GM21381 (cell line): ENCODE measurements around the gene TMEM150B.
"Not testable (repeated sequence)": the region's sequence is repeated elsewhere in the genome, so short reads cannot be mapped to it uniquely, and the experiment has no call there.

Experiments used
- ATAC-seq: cut with Tn5 transposase; IDR thresholded peaks from one replicate; pipeline ENCODE4 v1.9.1; 2021; ENCODE audit warnings: mild to moderate bottlenecking, moderate library complexity; ENCODE audit not compliant: unreplicated experiment

The TMEM150B gene

GRCh38 chr19:55339889-55340783 lies 15.0 kb upstream of the TMEM150B start:
- no peak for ATAC-seq

GRCh38 chr19:55339105-55339888 lies 14.2 kb upstream of the TMEM150B start, which contains the start of gene KMT5C:
Gene KMT5C, plus strand, starts transcription at chr19:55339876. Its CDS starts 2,061 bp downstream, at chr19:55341937.
- ATAC-seq, result peak; percentile 80

- ATAC-seq, result no peak
These were observed 11.0 kb upstream of the TMEM150B start for GRCh38 chr19:55336101-55336500.

GRCh38 chr19:55333870-55334269 lies 8.7 kb upstream of the TMEM150B start:
- no peak for ATAC-seq

GRCh38 chr19:55329791-55330190 lies 4.7 kb upstream of the TMEM150B start:
- not testable (repeated sequence) for ATAC-seq

- not testable (repeated sequence) for ATAC-seq
These were observed 3.7 kb upstream of the TMEM150B start for GRCh38 chr19:55328774-55329318.

- no peak for ATAC-seq
These were observed 479 bp downstream of the TMEM150B start for GRCh38 chr19:55324662-55325061.

- no peak for ATAC-seq
These were observed 2.8 kb downstream of the TMEM150B start for GRCh38 chr19:55322204-55322885.

GRCh38 chr19:55321466-55322137 lies 3.5 kb downstream of the TMEM150B start:
- ATAC-seq, result no peak

GRCh38 chr19:55320844-55321419 lies 4.2 kb downstream of the TMEM150B start:
- no peak for ATAC-seq

GRCh38 chr19:55319785-55320184 lies 5.4 kb downstream of the TMEM150B start:
- ATAC-seq, result no peak

GRCh38 chr19:55316646-55317045 lies 8.5 kb downstream of the TMEM150B start:
- ATAC-seq, result no peak

- ATAC-seq, result no peak
These were observed 9.1 kb downstream of the TMEM150B start for GRCh38 chr19:55315956-55316525.

GRCh38 chr19:55314396-55314795 lies 10.7 kb downstream of the TMEM150B start:
- no peak for ATAC-seq

GRCh38 chr19:55312621-55313512 lies 12.3 kb downstream of the TMEM150B start:
- ATAC-seq, result no peak

GRCh38 chr19:55311797-55312196 lies 13.3 kb downstream of the TMEM150B start:
- ATAC-seq, result no peak

- no peak for ATAC-seq
These were observed 13.7 kb downstream of the TMEM150B start for GRCh38 chr19:55311397-55311796.

GRCh38 chr19:55310498-55310897 lies 14.6 kb downstream of the TMEM150B start:
- ATAC-seq, result no peak

- ATAC-seq, result no peak
These were observed 15.7 kb downstream of the TMEM150B start for GRCh38 chr19:55309448-55309847.
